ENCODE data around the gene RMDN2.
"Not testable (repeated sequence)": the region's sequence is repeated elsewhere in the genome, so short reads cannot be mapped to it uniquely, and the experiment has no call there.

Gene RMDN2

GRCh38 chr2:37917281-37918228 is 7.5 kb upstream of the RMDN2 start:
- H3K9ac ChIP-seq (ENCODE audit: low read depth, low read length): no peak overlapping the region
- H3K4me3 ChIP-seq (ENCODE audit: low read length): no peak overlapping the region
- H3K27me3 ChIP-seq (ENCODE audit: control insufficient read depth, insufficient read depth, low read length): peaks cover 8% of the 10 kb centered on the region
- H3K36me3 ChIP-seq (ENCODE audit: insufficient read depth, low read length): no peaks in the 10 kb centered on the region
- H3K9me3 ChIP-seq (replicated peaks; ENCODE audit: low read length): no peaks in the 10 kb centered on the region
- H3K4me1 ChIP-seq (ENCODE audit: control insufficient read depth, insufficient read depth, low read length): peaks cover 12% of the 10 kb centered on the region
- H3K4me2 ChIP-seq (ENCODE audit: low read length): no peak overlapping the region

GRCh38 chr2:37918742-37919186 is 6.3 kb upstream of the RMDN2 start:
- Histone ChIP-seq H3K4me1 (ENCODE audit: control insufficient read depth, insufficient read depth, low read length) (peaks cover 10% of the 10 kb centered on the region), H3K4me3 (ENCODE audit: low read length) (no peak overlapping the region), H3K9ac (ENCODE audit: low read depth, low read length) (no peak overlapping the region), H3K4me2 (ENCODE audit: low read length) (no peak overlapping the region), H3K36me3 (ENCODE audit: insufficient read depth, low read length) (no peaks in the 10 kb centered on the region), H3K27me3 (ENCODE audit: control insufficient read depth, insufficient read depth, low read length) (peaks cover 8% of the 10 kb centered on the region), H3K9me3 (replicated peaks; ENCODE audit: low read length) (no peaks in the 10 kb centered on the region)

DNA sequence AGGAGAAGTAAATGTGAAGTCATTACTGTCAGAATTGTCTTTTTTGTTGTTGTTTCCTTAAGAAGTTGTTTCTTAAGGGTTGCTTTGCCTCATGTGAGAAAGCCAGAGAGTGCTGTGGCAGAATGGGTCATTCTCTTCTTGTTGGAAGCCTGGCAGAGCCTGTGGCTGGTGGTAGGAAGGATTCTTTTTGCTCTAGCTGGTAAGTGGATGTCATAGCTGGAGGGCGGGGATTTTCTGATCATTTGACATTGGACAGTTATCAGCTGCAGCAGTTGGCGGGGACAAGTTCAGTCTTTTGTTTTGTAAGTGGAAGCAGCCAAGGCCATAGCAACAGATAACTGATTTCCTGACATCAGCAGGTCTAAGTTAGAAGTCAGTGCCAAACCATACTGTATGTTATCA is 5.5 kb upstream of the RMDN2 start:
- no peak overlapping the region for H3K9ac ChIP-seq (ENCODE audit: low read depth, low read length)
- peaks cover 12% of the 10 kb centered on the region for H3K4me1 ChIP-seq (ENCODE audit: control insufficient read depth, insufficient read depth, low read length)
- no peaks in the 10 kb centered on the region for H3K36me3 ChIP-seq (ENCODE audit: insufficient read depth, low read length)
- peaks cover 8% of the 10 kb centered on the region for H3K27me3 ChIP-seq (ENCODE audit: control insufficient read depth, insufficient read depth, low read length)
- no peak overlapping the region for H3K4me2 ChIP-seq (ENCODE audit: low read length)
- H3K4me3 ChIP-seq (ENCODE audit: low read length): no peak overlapping the region
- H3K9me3 ChIP-seq (replicated peaks; ENCODE audit: low read length): no peaks in the 10 kb centered on the region

DNA sequence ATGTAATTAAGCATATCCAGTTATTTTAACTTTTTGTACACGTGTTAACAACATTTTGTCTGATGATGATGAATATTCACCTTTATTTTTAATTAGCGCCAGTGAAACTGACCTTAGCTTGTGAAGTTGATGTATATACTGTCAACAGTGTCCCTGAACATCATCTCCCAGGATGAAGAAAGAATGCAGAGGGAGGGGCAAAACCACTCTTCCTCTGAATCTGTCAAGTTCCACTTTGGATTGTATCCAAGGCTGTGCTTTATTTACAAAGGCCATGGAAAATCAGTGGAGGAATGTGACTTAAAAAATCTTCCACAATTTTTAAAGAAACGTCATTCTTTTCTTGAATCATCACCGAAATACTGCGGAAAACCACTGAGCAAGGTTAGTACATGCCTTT is 4.5 kb upstream of the RMDN2 start:
- Histone ChIP-seq H3K9me3 (replicated peaks; ENCODE audit: low read length) (no peaks in the 10 kb centered on the region), H3K9ac (ENCODE audit: low read depth, low read length) (no peak overlapping the region), H3K4me2 (ENCODE audit: low read length) (no peak overlapping the region), H3K4me1 (ENCODE audit: control insufficient read depth, insufficient read depth, low read length) (peaks cover 14% of the 10 kb centered on the region), H3K27me3 (ENCODE audit: control insufficient read depth, insufficient read depth, low read length) (peaks cover 8% of the 10 kb centered on the region), H3K36me3 (ENCODE audit: insufficient read depth, low read length) (no peaks in the 10 kb centered on the region), H3K4me3 (ENCODE audit: low read length) (no peak overlapping the region)

DNA sequence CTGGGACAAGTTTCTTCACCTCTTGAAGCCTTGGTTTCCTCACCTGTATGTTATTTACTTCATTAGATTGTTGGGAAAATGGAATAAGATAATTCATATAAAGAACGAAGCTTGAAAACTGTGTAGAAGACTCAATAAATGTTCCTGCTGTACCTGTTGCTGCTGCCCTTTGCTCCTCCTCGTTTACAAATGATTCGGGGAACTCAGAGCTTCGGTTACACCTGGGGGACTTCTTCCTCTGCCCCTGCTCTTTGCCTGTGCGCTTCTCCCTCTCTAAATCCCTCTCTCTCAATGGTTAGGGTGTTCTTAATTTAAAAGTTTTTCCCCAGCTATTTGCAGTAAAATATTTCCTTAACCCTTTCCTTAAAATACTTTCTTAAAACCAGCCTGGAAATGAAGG is 3.3 kb upstream of the RMDN2 start:
- Histone ChIP-seq H3K36me3 (ENCODE audit: insufficient read depth, low read length) (no peaks in the 10 kb centered on the region), H3K4me1 (ENCODE audit: control insufficient read depth, insufficient read depth, low read length) (peaks cover 10% of the 10 kb centered on the region), H3K27me3 (ENCODE audit: control insufficient read depth, insufficient read depth, low read length) (peaks cover 8% of the 10 kb centered on the region), H3K9me3 (replicated peaks; ENCODE audit: low read length) (no peaks in the 10 kb centered on the region), H3K4me2 (ENCODE audit: low read length) (no peak overlapping the region), H3K9ac (ENCODE audit: low read depth, low read length) (no peak overlapping the region), H3K4me3 (ENCODE audit: low read length) (no peak overlapping the region)

DNA sequence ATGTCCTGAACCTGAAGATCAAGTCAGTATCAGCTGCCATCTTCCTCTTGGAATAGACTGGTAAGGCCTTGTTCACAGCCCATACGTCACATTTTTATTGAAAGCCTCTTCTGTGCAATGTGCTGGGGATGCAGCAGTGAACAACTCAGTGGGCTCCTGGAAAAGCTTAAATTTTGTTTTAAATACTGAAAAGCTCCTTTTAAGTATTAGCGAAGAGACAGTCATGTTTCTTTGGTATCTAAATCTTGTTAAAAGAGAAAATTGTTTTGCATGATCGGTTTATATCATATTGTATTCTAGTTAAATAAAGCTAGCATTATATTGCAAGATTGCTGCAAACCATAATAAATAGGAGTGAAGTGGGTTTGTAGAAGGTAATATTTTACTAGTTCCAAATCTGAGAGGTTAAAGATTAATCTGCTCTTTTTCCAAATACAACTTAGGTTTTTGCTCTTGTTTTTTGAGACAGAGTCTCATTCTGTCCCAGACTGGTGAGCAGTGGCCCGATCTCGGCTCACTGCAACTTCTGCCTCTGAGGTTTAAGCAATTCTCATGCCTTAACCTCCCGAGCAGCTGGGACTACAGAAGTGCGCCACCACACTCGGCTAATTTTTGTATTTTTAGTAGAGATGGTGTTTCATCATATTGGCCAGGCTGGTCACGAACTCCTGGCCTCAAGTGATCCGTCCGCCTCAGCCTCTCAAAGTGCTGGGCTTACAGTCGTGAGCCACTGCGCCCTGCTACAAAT is 1.6 kb upstream of the RMDN2 start:
- H3K9ac ChIP-seq (ENCODE audit: low read depth, low read length): no peak overlapping the region
- no peak overlapping the region for H3K4me3 ChIP-seq (ENCODE audit: low read length)
- no peaks in the 10 kb centered on the region for H3K36me3 ChIP-seq (ENCODE audit: insufficient read depth, low read length)
- no peak overlapping the region for H3K4me2 ChIP-seq (ENCODE audit: low read length)
- no peaks in the 10 kb centered on the region for H3K9me3 ChIP-seq (replicated peaks; ENCODE audit: low read length)
- H3K4me1 ChIP-seq (ENCODE audit: control insufficient read depth, insufficient read depth, low read length): peaks cover 4% of the 10 kb centered on the region
- H3K27me3 ChIP-seq (ENCODE audit: control insufficient read depth, insufficient read depth, low read length): peaks cover 8% of the 10 kb centered on the region

- no peaks in the 10 kb centered on the region for H3K36me3 ChIP-seq (ENCODE audit: insufficient read depth, low read length)
- H3K9ac ChIP-seq (ENCODE audit: low read depth, low read length): no peak overlapping the region
- H3K4me2 ChIP-seq (ENCODE audit: low read length): no peak overlapping the region
- peaks cover 4% of the 10 kb centered on the region for H3K4me1 ChIP-seq (ENCODE audit: control insufficient read depth, insufficient read depth, low read length)
- H3K4me3 ChIP-seq (ENCODE audit: low read length): no peak overlapping the region
- no peaks in the 10 kb centered on the region for H3K9me3 ChIP-seq (replicated peaks; ENCODE audit: low read length)
- H3K27me3 ChIP-seq (ENCODE audit: control insufficient read depth, insufficient read depth, low read length): no peaks in the 10 kb centered on the region
These were observed 1.5 kb downstream of the RMDN2 start for GRCh38 chr2:37926635-37927034.

GRCh38 chr2:37928377-37928776 is 3.3 kb downstream of the RMDN2 start:
- Histone ChIP-seq H3K9me3 (replicated peaks; ENCODE audit: low read length) (no peaks in the 10 kb centered on the region), H3K36me3 (ENCODE audit: insufficient read depth, low read length) (no peaks in the 10 kb centered on the region), H3K27me3 (ENCODE audit: control insufficient read depth, insufficient read depth, low read length) (no peaks in the 10 kb centered on the region), H3K4me2 (ENCODE audit: low read length) (no peak overlapping the region), H3K9ac (ENCODE audit: low read depth, low read length) (no peak overlapping the region), H3K4me3 (ENCODE audit: low read length) (no peak overlapping the region), H3K4me1 (ENCODE audit: control insufficient read depth, insufficient read depth, low read length) (peaks cover 4% of the 10 kb centered on the region)

GRCh38 chr2:37930392-37930791 is 5.3 kb downstream of the RMDN2 start:
- H3K27me3 ChIP-seq (ENCODE audit: control insufficient read depth, insufficient read depth, low read length); H3K4me3 ChIP-seq (ENCODE audit: low read length); H3K4me1 ChIP-seq (ENCODE audit: control insufficient read depth, insufficient read depth, low read length); H3K4me2 ChIP-seq (ENCODE audit: low read length); H3K9me3 ChIP-seq (replicated peaks; ENCODE audit: low read length); H3K36me3 ChIP-seq (ENCODE audit: insufficient read depth, low read length); H3K9ac ChIP-seq (ENCODE audit: low read depth, low read length): not testable (repeated sequence)

DNA sequence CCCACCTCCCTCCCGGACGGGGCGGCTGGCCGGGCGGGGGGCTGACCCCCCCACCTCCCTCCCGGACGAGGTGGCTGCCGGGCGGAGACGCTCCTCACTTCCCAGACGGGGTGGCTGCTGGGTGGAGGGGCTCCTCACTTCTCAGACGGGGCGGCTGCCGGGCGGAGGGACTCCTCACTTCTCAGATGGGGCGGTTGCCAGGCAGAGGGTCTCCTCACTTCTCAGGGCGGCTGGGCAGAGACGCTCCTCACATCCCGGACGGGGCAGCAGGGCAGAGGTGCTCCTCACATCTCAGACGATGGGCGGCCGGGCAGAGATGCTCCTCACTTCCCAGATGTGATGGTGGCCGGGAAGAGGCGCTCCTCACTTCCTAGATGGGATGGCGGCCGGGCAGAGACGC is 7.8 kb downstream of the RMDN2 start:
- H3K9ac ChIP-seq (ENCODE audit: low read depth, low read length); H3K36me3 ChIP-seq (ENCODE audit: insufficient read depth, low read length); H3K9me3 ChIP-seq (replicated peaks; ENCODE audit: low read length); H3K4me2 ChIP-seq (ENCODE audit: low read length); H3K27me3 ChIP-seq (ENCODE audit: control insufficient read depth, insufficient read depth, low read length); H3K4me3 ChIP-seq (ENCODE audit: low read length); H3K4me1 ChIP-seq (ENCODE audit: control insufficient read depth, insufficient read depth, low read length): not testable (repeated sequence)

DNA sequence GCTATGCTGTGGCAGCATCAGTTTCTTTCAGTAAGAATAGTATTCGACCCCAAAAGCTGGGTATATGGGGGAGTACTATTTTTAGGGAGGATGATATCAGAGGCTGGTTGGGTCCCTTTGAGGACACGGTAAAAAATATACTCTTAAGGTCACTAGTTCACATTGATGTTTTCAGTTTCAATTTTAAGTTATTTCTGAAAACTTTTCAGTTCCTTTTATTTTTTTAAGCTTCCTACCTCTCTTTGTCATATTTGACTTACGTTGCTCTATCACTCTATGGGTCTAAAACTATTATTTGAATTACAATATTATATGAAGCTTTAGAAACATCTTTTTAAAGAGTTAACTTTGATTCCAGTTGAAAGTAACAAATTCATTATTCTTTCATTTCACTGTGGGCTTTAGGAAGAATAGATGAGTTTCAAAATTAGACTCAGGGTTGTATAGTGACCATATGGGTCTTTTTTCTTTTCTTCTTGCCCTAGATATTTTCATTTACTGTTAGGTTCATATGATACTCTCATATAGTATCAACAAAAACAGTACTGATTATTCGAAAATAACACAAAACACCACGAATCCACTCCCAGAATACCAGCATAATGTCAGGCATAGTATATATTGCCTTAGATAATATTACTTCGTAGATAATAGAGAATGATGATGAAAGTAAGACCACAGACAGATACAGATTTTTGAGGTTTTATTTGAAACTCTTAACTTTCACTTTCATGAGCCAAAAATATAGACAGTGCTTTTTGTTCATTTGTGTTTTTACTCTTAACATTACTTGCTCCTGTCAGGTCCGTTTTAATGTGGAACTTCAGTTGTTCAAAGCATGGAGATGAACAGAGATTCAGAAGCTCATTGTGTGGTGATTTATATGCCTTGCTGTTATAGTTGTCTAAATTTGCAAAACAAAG is 9.8 kb downstream of the RMDN2 start:
- Histone ChIP-seq H3K27me3 (ENCODE audit: control insufficient read depth, insufficient read depth, low read length) (no peaks in the 10 kb centered on the region), H3K9me3 (replicated peaks; ENCODE audit: low read length) (no peaks in the 10 kb centered on the region), H3K4me2 (ENCODE audit: low read length) (no peak overlapping the region), H3K36me3 (ENCODE audit: insufficient read depth, low read length) (no peaks in the 10 kb centered on the region), H3K9ac (ENCODE audit: low read depth, low read length) (no peak overlapping the region), H3K4me1 (ENCODE audit: control insufficient read depth, insufficient read depth, low read length) (no peaks in the 10 kb centered on the region), H3K4me3 (ENCODE audit: low read length) (no peak overlapping the region)

Measured in skeletal muscle satellite cell (primary cell).